DMS79 (cell line): ENCODE measurements around the gene DUSP23.

ENCODE experiments used
- DNase-seq: peaks from one replicate; lab custom pipeline; 2025; lab: John Stamatoyannopoulos, UW

DUSP23 gene

DNA sequence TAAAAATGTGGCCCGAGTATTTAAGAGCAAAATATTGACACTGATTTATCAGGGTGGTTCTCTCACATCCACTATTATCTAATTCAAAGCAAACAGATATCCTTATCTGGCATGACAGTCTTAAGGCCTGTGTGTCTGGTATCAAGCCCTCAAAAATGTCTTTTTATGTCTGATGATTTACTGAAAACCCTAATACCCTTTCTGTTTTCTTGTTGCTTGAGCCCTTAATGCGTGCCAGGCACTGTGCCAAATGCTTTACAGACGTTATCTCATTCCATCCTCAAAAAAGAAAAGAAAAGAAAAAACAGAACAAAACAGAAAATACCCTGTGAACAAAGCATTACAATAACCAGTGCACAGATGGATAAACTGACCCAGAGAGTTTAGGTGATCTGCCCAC lies 5.7 kb downstream of the DUSP23 start:
- DNase-seq: no peak

DNA sequence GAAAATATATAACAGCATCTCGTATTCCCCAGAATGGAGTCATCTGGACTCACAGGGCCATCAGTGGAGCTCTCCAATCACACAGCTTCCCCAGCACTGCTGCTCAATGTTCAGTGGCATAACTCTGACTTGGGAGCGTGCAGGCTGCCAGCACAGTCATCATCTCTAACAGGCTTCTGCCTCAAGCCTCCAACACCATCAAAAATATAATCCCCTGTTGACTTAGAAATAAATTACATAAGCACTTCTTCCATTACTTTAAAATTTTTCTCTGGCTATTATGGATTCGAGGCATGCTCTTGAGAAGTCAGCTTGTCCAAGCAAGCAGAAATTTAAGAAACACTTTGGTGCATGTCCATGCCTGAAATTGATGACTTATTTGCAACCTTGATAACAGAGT lies 6.2 kb downstream of the DUSP23 start:
- DNase-seq: no peak

DNA sequence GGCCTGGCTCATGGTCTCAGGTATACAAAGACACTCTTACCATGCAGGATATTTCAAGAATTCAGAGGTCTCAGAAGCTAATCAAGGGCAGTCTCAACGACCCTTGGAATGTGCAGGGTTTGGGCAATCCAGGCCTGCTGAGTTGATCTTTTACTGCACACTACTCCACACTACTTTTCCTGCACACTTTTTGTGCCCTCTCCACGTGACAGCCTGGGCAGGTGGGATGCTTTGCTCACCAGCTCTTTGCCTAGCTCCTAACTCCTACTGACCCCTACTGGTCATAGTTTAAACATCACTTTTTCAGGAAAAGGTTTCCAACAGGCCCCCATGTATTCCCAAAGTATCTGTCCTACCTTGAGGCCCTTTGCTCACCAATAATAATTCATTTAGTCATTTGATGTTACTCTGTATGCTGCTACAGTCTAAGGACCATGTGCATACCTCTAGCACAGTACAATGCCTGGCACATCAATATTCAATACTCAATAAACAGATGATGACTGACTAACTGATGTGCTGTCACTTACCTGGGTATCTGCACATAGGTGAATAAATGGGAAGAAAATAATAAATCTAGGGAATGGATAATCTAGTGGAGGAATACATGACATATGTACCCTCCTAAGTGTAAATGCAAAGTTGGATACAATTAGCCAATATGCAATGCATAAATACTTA lies 9.6 kb downstream of the DUSP23 start:
- DNase-seq: no peak

DNA sequence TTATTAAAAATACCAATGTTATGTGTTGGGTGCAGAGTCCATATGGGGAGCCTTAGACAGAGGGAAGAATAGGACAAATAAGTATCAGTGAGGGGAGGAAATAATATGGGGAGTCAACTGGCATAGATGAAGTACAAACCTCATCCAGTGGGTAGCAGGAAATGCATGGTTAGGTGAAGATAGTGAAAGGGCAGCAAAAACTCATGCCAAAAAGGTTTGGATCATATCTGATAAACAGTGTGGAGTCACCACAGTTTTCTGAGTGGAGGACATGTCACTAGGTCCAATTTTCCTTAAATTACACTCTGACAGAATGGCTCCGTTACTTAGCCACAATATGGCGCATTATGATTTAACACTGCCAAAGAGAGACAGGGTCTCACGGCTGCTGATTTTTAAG lies 10.3 kb downstream of the DUSP23 start:
- DNase-seq: no peak

DNA sequence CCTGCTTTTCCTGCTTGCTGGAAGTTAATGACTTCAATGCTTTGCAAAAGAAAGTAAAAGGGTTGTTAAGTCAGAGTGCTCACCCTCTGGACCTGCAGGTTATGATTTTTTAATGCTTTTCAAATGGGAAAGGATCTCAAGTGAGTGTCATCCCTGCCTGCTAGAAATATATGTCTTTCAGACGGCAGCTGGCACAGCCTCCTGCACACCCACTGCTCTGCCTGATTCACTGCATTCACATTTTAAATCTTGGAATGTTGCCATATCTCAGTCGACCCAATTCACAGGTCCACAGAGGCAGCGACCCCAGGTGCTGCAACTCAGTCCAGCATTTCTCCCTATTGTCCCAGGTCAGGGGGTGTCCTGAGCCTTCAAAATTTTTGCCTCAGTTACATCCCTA lies 10.7 kb downstream of the DUSP23 start:
- DNase-seq: no peak

DNA sequence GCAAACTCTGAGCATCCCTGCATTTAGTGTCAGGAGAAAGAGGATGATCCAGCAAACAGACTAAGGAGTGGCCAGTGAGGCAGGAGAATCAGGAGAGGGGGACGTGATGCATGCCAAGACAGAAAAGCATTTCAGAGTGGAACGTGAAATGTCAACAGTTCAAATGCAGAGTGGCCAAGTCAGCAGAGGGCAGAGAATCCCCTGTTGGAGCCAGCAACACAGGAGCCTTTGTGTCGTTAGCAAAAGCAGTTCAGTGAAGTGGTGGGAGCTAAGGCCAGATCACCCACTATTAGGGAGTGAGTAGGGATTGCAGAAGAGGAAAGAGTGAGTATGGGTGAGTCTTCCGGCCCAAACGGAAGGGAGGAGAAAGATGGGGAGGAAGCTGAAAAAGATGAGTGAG lies 14.8 kb downstream of the DUSP23 start:
- no peak for DNase-seq

DNA sequence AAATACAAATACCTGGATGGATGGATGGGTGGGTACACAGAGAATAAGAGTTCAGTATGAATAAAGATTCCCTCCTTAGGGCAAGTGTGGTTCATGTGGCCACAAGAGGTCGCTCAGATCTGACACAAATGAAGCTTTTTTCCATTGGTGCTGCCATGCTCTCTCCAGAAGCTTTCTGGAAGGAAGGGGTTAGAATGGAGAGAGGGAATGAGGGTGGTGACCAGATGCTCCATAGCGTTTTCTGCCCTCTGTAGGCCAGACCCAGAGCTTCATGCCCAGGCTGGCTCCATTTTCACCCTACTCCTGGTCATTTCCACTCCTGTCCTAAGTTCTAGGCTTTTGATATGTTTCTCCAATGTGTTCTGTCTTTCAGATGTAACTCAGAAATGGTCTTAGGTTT lies 18.1 kb downstream of the DUSP23 start:
- no peak for DNase-seq

DNA sequence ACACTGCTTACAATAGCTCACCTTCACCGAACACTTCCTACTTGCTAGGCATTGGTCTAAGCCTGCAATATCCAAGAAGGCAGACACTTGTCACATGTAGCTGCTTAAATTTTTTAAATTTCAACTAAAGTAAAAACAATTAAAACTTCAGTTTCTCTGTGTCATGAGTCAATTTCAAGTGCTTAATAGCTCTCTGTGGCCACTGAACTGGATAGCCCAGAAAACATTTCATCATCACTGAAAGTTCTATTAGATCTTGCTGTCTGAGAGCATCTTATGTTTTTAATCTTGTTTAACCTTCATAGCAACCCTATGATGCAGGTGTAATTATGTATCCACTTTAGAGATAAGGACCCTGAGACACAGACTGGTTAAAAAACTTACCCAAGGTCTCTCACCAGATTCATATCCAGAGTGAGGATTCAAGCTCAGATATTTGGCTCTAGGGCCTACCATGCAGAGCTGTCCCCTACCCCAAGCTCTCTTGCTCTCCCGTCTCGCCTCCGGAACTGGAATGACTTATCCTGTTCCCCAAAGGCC lies 18.8 kb downstream of the DUSP23 start:
- no peak for DNase-seq

DNA sequence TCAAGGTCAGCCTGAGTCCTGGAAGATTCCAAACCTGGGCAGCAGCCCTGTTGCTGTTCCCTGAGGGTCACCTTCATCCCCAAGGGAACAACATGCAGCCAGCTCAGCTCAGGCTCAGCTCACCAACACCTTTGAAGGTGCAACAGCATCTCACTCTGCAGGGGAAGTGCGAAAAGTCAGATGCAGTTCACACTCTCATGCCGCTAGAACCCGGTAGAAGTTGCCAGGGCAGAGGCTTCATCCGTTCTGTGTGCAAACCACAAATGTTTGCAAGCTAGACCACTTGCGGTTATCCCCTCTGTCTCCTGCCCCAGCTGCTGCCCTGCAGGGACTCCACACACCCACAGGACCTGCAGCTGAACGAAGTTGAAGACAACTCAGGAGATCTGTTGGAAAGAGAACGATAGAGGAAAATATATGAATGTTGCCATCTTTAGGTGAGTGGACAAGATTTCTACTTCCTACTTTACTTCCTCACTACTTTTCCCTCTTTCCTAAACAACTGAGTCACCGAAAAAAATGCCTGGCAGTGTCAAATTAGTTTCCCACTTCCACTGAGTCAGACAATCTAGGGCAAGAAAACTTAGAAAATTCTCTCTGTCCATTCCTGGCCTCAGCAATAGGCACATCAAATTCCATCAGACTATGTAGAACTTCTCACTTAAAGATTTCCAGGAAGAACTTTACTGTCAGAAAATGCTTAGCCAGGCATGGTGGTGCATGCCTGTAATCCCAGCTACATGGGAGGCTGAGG lies 19.6 kb downstream of the DUSP23 start:
- DNase-seq: no peak

DNA sequence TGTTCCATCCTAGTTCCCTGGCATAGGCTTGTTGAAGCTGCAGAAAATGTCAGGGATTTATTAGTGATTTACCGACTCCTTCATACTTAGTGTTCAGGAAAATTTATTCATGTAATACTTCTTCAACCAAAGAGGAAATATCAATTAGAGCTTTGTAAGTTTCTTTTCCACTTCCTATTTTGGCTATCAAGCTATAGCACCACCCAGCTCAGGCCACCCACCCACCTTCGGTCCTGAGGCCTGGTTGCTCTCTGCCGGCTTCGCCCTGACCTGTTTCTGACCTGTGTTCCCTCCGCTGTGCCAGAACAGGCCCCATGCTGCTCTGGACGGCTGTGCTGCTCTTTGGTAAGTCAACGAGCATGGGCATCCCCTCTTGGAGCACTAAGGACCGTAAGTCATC lies 21.3 kb downstream of the DUSP23 start, which contains the start of gene FCRL6:
FCRL6 (plus strand) TSS at position 250 of the 400 bp plus-strand sequence; CDS start at position 315, 65 bp downstream.
- no peak for DNase-seq

DNA sequence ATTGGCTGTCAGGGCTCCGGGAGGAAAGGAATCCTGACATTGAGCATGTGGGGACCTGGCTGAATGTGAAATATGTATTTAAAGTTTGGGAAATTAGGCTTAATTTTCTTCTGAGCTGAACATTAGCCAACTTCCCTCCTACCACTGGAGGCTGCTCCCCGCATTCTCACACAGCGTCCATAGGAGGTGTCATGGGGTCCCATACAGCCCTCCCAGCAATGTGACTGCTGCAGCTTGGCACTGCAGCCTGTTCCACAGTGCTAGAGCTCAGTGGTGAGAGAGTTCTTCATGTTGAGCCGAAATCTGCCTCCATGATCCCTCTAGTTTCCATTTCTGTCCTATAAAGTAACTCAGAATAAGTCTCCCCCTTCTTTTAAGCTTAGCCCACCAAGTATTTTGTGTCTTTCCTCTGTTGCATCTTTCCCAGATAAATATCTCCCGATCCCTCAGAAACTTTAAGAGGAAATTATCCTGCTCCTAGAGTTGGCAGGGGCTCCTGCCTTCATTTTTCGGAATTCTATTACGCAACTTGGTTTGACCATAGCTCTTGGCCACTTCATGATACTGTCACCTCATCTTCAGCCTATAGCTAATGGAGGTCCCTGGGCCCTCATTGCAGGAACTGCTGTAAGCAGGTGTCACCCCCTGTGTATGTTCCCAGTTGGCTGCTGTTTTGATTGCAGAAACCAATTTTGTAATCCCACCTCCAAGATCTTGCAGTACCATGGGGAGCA lies 23.4 kb downstream of the DUSP23 start:
- no peak for DNase-seq

DNA sequence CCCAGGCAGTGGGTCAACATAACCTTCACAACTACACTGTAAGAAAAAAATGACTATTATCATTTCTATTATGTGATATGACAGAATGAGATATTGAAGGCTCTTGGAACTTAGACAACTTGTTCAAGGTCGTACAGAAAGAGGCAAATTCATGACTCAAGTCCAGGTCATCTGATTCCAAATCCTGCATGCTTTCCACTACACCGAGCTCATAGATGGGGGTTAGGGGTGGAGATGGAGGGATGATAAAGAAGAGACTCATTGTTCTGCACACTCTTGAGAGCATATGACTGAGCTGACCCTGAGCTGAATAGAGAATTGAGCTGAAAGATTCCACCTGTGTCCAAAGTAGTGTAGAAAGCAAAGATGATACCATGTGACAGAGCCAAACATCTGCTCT lies 24.2 kb downstream of the DUSP23 start:
- no peak for DNase-seq

DNA sequence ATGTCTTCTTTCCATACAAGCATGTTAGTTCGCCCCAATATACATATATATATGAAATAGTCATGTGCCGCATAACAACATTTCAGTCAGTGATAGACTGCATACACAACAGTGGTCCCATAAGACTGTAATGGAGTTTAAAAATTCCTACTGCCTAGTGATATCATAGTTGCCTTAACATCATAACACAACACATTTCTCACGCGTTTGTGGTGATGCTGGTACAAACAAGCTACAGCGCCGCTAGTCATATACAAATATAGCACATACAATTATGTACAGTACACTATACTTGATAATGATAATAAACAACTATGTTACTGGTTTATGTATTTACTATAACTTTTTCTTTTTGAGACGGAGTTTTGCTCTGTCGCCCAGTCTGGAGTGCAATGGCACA lies 35.2 kb downstream of the DUSP23 start:
- DNase-seq: no peak

DNA sequence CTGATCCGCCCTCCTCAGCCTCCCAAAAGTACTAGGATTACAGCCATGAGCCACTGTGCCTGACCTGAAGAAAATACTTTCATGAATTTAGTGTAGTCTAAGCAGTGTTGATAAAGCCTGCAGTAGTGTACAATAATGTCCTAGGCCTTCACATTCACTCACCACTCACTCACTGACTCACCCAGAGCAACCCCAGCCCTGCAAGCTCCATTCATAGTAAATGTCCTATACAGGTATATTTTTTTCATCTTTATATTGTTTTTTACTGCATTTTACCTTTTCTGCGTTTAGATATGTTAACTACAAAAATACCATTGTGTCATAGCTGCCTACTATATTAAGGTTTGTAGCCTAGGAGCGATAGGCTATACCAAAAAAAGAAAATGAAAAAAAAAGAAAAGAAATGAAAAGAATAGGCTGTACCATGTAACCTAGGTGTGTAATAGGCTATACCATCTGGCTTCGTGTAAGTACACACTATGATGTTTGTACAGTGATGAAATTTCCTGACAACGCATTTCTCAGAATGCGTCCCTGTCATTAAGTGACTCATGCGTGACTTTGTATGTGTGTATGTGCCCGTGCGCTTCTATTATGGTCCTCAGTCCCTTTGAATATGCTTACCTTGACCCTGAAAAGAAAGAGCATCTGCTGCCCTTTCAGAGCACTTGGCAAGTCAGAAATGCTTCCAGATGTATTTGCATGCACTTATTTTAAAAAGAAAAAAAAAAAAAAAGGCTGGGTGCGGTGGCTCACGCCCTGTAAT lies 36.7 kb downstream of the DUSP23 start:
- DNase-seq: peak; percentile 34

DNA sequence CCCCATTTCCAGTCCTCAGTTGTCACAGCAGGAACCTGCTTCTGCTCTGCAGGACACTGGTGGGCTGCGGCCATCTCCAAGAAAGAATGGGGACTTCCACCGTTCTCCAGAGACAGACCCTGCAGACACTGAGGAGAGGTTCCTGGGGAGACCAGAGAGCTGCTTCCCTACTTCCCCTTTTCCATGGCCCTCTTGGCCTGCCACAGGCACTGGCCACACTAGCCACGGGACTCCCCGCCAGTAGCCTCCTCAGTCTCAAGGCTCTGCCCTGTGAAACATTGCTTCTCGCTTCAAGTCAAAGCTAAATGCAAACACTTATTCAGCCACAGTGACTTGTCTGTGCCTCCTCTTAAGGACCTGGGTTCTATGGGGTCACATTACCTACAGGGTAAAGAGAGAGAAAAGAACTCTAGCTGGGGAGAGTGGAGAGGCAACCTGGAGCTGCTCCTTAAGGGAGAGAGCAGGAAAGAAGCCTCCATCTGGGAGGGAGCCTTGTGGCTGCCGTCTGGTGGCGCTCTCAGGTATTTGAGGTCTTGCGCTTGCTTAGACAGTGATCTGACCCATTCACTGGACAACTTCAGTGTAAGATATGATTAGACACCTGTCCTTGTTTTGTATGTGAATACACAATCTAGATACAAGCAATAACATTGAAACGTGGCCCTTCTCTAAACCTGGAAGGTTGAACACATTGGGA lies 40.6 kb downstream of the DUSP23 start:
- no peak for DNase-seq

DNA sequence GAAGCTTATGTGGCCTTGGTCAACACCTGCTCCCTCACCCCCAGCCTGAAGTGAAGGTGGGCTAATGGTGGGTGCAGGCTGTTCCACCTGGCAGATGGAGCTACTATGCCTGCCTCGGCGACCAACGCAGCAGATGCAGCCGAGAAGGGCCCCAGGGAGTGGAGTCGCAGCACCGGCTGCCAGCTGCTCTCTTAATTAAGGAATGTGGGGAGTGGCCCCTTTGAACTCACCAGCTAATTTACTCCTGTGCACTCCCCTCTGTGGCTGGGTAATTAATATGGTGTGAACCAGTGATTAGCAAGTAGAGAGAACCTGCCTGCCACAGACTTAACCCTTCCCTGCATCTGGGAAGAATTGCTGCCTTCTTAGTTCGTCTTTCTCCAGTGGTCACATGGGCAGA lies 42.6 kb downstream of the DUSP23 start:
- DNase-seq: no peak

DNA sequence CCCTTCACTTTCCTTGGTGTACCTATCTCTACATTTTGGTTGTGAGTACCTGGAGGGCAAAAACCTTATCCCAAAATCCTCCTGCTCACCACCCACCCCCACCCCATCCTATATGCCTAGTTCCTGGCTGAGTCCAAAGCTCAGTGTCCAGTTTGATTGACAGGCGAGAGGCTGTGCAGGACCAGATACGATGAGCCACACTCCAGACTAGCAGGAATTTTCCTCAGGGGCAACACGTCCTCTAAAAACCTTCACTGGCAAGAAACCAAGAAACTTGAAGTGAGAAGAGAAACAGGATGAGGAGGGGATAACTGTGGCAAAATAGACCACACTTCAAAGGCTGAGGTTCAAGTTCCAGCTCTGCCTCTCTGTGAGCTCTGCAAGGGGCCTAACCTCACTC lies 44.8 kb downstream of the DUSP23 start:
- DNase-seq: no peak

DNA sequence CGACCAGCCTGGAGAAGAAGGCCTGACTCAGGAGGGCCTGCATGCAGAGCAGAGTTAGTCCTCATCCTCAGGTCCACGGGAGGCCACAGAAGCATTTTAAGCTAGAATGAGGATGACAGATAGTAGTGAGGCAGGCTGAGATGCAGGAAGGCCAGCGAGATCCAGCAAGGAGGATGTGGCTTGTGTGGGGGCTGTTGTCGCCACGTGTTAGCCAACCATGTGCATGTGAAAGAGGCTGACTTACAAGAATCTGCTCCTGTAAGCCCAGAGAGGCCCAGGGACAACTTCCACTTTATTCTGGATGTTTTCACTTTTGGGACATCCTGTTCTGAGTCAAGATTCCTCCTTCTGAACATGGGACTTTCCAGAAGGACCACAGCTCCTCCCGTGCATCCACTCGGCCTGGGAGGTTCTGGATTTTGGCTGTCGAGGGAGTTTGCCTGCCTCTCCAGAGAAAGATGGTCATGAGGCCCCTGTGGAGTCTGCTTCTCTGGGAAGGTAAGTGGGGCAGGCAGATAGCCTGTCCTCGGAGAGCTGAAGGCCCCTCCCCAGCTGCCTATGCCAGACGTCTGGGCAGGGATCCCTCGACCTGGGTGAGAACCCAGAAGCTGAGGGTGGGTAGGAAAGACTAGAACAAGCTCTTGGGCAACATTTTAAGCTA lies 45.8 kb downstream of the DUSP23 start, which contains the start of gene SLAMF8:
SLAMF8 (plus strand) TSS at position 433 of the 661 bp plus-strand sequence; CDS start at position 459, 26 bp downstream.
- no peak for DNase-seq

DNA sequence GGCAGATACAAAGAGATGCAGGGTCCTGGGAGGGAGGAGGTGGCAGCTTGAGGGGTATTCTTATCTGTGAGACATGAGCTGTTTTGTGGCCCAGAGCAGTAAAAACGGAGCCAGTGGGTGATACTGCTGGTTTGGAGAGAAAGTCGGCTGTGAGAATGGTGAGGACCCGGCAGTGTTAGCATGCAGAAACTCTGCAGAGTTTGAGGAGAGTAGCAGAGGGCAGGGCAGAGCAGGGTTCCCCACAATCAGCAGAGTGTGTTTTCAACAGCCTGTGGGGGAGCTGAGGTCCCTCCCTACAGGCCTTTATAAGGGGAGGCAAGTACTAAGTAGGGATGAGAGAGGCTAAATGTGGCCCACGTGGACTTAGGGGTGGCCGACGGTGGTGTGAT lies 46.3 kb downstream of the DUSP23 start:
- DNase-seq: no peak

DNA sequence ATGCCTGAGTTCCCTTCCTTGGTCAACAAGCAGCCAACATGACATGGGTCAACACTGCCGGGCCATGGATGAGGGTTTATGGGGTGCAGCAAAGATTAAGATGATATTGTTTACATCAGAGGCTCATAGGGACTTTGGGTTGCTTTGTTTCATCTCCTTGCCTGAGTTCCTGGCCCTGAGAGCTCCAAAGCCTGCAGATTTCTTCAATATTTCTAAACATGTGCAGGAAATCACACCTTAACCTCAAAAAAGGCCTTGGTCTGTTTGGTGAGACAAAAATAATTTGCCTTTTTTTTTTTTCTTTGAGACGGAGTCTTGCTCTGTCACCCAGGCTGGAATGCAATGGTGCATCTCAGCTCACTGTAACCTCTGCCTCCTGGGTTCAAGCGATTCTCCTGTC lies 46.8 kb downstream of the DUSP23 start:
- DNase-seq: no peak

DNA sequence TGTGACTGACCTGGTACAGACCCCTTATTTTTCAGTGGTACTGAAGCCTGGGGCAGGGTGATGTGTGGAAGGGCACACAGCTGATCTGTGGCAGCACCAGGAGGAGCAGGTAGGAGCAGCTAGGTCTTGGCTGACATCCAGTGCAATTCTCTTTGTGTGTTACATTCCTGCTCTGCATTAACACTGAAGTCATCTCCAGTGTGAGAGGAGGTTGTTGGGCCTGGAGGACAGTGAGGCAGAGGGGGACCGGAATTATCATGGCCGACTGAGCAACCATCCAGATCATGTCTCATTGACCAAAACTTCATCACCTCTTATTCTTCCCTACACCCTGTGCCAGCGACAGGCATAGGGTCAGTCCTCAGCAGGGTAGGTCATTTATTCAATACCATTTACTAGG lies 47.4 kb downstream of the DUSP23 start:
- DNase-seq: no peak
